ENCODE measurements around the gene PHIP. TPM values are rescaled to one million over a fixed set of nuclear protein-coding genes. Genes with fewer than 3 reads are reported as not detected.

PHIP gene
- total RNA-seq, 1 donor from 2014 or later, result 32.0 TPM

DNA sequence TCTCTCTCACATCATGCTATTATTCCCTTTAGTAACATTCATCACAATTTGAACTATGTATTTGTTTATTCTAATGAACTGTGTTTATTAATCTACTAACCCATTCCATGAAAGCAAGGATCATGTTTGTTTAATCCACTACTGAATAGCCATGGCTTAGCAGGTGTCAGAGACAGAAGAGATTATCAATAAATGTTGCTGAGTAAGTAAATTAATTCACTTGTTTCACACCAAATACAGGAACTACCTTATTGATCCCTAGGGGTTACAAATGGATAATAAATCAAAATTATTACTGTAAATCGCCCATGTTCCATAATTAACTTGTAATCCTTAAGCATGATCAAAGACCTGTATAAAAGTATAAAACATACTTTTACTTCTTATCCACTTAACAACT lies 76.6 kb downstream of the PHIP start:
- ATAC-seq (no peak), DNase-seq (no peak)
- no peak for TF ChIP-seq CTCF (IDR thresholded peaks at IDR 0.05)
- Histone ChIP-seq H3K9me3 (no peaks in the 10 kb centered on the region), H3K4me3 (no peak overlapping the region), H3K4me1 (no peaks in the 10 kb centered on the region), H3K27me3 (no peaks in the 10 kb centered on the region), H3K27ac (no peak overlapping the region), H3K36me3 (peaks cover 73% of the 10 kb centered on the region)
- intact Hi-C loops (cut with DNase I), result no loop called here

GRCh38 chr6:78999737-79000136 lies 78.3 kb downstream of the PHIP start:
- ATAC-seq (no peak), DNase-seq (no peak)
- Histone ChIP-seq H3K27ac (no peak overlapping the region), H3K27me3 (no peaks in the 10 kb centered on the region), H3K4me1 (no peaks in the 10 kb centered on the region), H3K36me3 (peaks cover 87% of the 10 kb centered on the region), H3K4me3 (no peak overlapping the region), H3K9me3 (no peaks in the 10 kb centered on the region)
- TF ChIP-seq CTCF (IDR thresholded peaks at IDR 0.05), result no peak
- intact Hi-C loops (cut with DNase I), result no loop called here

- H3K36me3 ChIP-seq, result peaks cover 78% of the 10 kb centered on the region
- TF ChIP-seq CTCF (IDR thresholded peaks at IDR 0.05), result no peak
These were observed 82.1 kb downstream of the PHIP start for GRCh38 chr6:78995946-78996345.

GRCh38 chr6:78995346-78995745 lies 82.7 kb downstream of the PHIP start:
- ATAC-seq, result no peak
- peaks cover 78% of the 10 kb centered on the region for H3K36me3 ChIP-seq

More at GRCh38 chr6:78995946-78996345, 82.1 kb downstream of the PHIP start:
- Histone ChIP-seq H3K9me3 (no peaks in the 10 kb centered on the region), H3K4me1 (no peaks in the 10 kb centered on the region), H3K27ac (no peak overlapping the region), H3K27me3 (no peaks in the 10 kb centered on the region), H3K4me3 (no peak overlapping the region)
- no peak for DNase-seq
- no peak for ATAC-seq
- intact Hi-C loops (cut with DNase I), result no loop called here

DNA sequence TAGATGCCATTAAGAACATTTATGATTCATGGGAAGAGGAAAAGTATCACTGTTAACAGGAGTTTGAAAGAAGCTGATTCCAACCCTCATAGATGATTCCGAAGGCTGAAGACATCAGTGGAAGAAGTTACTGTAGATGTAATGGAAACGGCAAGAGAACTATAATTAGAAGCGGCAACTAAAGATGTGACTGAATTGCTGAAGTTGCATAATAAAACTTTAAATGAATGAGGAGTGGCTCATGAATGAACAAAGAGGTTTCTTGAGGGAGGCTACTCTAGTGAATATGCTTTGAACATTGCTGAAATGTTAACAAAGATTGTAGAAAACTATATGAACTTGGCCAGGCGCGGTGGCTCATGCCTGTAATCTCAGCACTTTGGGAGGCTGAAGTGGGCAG lies 84.1 kb downstream of the PHIP start:
- Histone ChIP-seq H3K9me3 (no peaks in the 10 kb centered on the region), H3K4me3 (no peak overlapping the region), H3K27me3 (no peaks in the 10 kb centered on the region), H3K4me1 (no peaks in the 10 kb centered on the region), H3K27ac (no peak overlapping the region), H3K36me3 (peaks cover 89% of the 10 kb centered on the region)
- no peak for TF ChIP-seq CTCF (IDR thresholded peaks at IDR 0.05)
- DNase-seq (no peak), ATAC-seq (no peak)
- intact Hi-C loops (cut with DNase I), result no loop called here

More at GRCh38 chr6:78995346-78995745, 82.7 kb downstream of the PHIP start:
- Histone ChIP-seq H3K27me3 (no peaks in the 10 kb centered on the region), H3K4me1 (no peaks in the 10 kb centered on the region), H3K4me3 (no peak overlapping the region), H3K9me3 (no peaks in the 10 kb centered on the region), H3K27ac (no peak overlapping the region)
- no peak for TF ChIP-seq CTCF (IDR thresholded peaks at IDR 0.05)
- intact Hi-C loops (cut with DNase I), result no loop called here
- no peak for DNase-seq

DNA sequence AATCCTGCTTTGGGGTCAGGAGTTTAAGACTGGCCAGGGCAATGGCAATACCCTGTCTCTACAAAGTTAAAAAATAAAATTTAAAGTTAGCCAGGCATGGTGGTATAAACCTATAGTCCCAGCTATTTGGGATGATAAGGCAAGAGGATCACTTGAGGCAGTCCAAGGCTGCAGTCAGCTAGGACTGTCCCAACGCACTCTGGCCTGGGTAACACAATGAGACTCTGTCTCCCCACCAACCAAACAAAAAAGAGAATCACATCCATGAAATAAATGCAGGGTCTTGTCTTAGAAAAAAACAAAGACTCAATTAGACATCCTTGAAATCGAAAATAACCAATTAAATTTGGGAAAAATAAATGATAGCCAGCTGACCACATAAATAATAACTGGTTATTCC lies 88.9 kb downstream of the PHIP start:
- Histone ChIP-seq H3K27ac (no peak overlapping the region), H3K4me3 (no peak overlapping the region), H3K4me1 (no peaks in the 10 kb centered on the region), H3K9me3 (no peaks in the 10 kb centered on the region), H3K27me3 (no peaks in the 10 kb centered on the region), H3K36me3 (peaks cover 89% of the 10 kb centered on the region)
- DNase-seq (no peak), ATAC-seq (no peak)
- intact Hi-C loops (cut with DNase I), result no loop called here
- no peak for TF ChIP-seq CTCF (IDR thresholded peaks at IDR 0.05)
